ENCODE results near the gene SPRR4. TPM values are rescaled to one million over a fixed set of nuclear protein-coding genes. Genes with fewer than 3 reads are reported as not detected.
"Not testable (repeated sequence)": the region's sequence is repeated elsewhere in the genome, so short reads cannot be mapped to it uniquely, and the experiment has no call there.

SPRR4 gene
- total RNA-seq, 4 donors from 2014 or later = not detected

DNA sequence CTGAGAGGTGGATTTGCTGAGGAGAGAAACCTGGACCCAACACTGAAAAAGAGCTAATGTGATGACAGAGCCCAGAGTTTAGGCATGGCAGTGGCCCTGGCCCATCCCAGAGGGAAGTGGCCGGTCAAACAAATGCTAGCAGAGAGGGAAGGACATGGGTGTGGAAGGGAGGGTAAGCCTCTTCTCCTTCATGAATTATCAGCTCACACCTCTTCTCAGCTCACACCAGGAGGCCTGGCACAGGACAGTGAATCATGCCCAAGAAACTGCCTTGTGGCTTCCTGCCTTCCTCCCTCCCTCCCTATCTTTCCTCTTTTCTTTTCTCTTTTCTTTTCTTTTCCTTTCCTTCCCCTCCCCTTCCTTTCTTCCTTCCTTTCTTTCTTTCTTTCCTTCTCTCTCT is 29.8 kb downstream of the SPRR4 start:
- no peak overlapping the region for H3K4me3 ChIP-seq
- H3K27me3 ChIP-seq = no peaks in the 10 kb centered on the region

DNA sequence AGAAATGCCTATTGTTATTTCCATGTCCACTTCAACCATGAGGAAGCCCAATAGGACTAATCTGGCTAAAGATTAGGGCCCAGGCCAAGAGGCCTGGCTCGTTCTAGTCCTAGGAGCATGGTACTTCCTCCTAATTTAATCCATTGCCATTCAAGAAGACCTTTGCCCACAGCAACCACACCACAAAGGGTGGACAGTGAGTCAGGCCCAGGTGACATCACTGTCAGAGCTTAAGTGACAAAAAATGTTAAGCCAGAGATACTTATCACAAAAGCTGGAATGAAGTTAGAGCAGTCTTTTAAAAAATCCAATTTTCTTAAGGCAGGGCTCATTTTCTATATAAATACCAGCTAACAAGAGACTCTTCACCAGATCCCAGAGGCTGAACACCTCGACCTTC is 30.9 kb downstream of the SPRR4 start, which contains the start of gene SPRR3:
SPRR3 (plus strand) TSS at position 368 of the 400 bp plus-strand sequence. CDS start 1,272 bp downstream, outside the sequence.
- Histone ChIP-seq H3K27me3 (no peaks in the 10 kb centered on the region), H3K4me3 (no peak within 1 kb of the TSS), H3K4me1 (no peaks in the 10 kb centered on the region), H3K36me3 (no peaks in the 10 kb centered on the region), H3K9me3 (no peaks in the 10 kb centered on the region), H3K27ac (no peak within 1 kb of the TSS)
- no peak for DNase-seq
- TF ChIP-seq, protein P1, sequence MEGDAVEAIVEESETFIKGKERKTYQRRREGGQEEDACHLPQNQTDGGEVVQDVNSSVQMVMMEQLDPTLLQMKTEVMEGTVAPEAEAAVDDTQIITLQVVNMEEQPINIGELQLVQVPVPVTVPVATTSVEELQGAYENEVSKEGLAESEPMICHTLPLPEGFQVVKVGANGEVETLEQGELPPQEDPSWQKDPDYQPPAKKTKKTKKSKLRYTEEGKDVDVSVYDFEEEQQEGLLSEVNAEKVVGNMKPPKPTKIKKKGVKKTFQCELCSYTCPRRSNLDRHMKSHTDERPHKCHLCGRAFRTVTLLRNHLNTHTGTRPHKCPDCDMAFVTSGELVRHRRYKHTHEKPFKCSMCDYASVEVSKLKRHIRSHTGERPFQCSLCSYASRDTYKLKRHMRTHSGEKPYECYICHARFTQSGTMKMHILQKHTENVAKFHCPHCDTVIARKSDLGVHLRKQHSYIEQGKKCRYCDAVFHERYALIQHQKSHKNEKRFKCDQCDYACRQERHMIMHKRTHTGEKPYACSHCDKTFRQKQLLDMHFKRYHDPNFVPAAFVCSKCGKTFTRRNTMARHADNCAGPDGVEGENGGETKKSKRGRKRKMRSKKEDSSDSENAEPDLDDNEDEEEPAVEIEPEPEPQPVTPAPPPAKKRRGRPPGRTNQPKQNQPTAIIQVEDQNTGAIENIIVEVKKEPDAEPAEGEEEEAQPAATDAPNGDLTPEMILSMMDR (IDR thresholded peaks at IDR 0.05) = no peak
- TF ChIP-seq POLR2A (IDR thresholded peaks at IDR 0.05) = no peak
- intact Hi-C loops (cut with DNase I; ENCODE audit: low total_unique reads) = no loop called here

More for the DNA sequence above, 29.8 kb downstream of the SPRR4 start:
- TF ChIP-seq, protein P1 (IDR thresholded peaks at IDR 0.05) = no peak
- no peak for TF ChIP-seq POLR2A (IDR thresholded peaks at IDR 0.05)
- intact Hi-C loops (cut with DNase I; ENCODE audit: low total_unique reads) = no loop called here
- Histone ChIP-seq H3K9me3 (no peaks in the 10 kb centered on the region), H3K4me1 (no peaks in the 10 kb centered on the region), H3K27ac (no peak overlapping the region), H3K36me3 (no peaks in the 10 kb centered on the region)
- no peak for DNase-seq

DNA sequence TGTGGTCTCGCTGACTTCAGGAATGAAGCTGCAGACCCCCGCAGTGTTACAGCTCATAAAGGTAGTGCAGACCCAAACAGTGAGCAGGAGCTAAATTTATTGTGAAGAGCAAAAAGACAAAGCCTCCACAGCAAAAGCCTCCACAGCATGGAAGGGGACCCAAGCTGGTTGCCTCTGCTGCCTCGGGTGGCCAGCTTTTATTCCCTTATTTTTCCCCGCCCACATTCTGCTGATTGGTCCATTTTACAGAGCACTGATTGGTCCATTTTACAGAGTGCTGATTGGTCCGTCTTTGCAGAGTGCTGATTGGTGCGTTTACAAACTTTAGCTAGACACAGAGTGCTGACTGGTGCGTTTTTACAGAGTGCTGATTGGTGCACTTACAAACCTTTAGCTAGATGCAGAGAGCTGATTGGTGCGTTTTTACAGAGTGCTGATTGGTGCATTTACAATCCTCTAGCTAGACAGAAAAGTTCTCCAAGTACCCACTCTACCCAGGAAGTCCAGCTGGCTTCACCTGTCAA is 40.8 kb downstream of the SPRR4 start:
- H3K36me3 ChIP-seq; intact Hi-C loops (cut with DNase I; ENCODE audit: low total_unique reads); H3K27me3 ChIP-seq; H3K27ac ChIP-seq; H3K9me3 ChIP-seq; H3K4me3 ChIP-seq; H3K4me1 ChIP-seq; DNase-seq: not testable (repeated sequence)

DNA sequence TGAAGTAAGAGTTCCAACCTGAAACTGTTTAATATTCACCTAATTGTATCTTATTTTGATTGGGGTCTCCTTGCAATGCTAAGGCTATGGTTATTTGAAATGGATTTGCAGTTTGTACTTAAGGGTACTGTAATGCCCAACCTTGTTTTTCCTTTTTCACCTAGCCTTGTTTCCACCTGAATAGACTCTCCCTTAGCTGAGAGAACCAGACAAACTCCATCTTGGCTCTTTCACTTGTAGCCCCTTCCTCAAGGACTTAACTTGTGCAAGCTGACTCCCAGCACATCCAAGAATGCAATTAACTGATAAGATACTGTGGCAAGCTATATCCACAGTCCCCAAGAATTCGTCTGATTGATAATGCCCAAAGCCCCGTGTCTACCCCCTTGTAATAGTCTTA is 51.4 kb downstream of the SPRR4 start:
- H3K4me1 ChIP-seq; H3K27ac ChIP-seq; DNase-seq; H3K4me3 ChIP-seq; H3K9me3 ChIP-seq; intact Hi-C loops (cut with DNase I; ENCODE audit: low total_unique reads); H3K36me3 ChIP-seq; H3K27me3 ChIP-seq: not testable (repeated sequence)

Small RNA genes lying within 50 kb of the gene (small RNA-seq; reads per million reads assigned to genes)
- gene RF00322 (not detected), gene SPRR1A (not detected)

Other genes with a start within 250 kb of the SPRR4 start
- gene KPRP, start 212.6 kb upstream of the SPRR4 start, total RNA-seq = not detected
- gene LCE1F, start 195.5 kb upstream of the SPRR4 start, total RNA-seq = not detected
- gene LCE1E, start 184.4 kb upstream of the SPRR4 start, total RNA-seq = not detected
- gene LCE1D, start 173.9 kb upstream of the SPRR4 start, total RNA-seq = not detected
- gene LCE1C, start 164.0 kb upstream of the SPRR4 start, total RNA-seq = not detected
- gene LCE1B, start 158.7 kb upstream of the SPRR4 start, total RNA-seq = not detected
- gene LCE1A, start 143.2 kb upstream of the SPRR4 start, total RNA-seq = not detected
- gene LCE6A, start 127.8 kb upstream of the SPRR4 start, total RNA-seq = not detected
- gene LCE7A, start 110.7 kb upstream of the SPRR4 start, total RNA-seq = not detected
- gene SMCP, start 92.3 kb upstream of the SPRR4 start, total RNA-seq = not detected
- gene IVL, start 62.1 kb upstream of the SPRR4 start, total RNA-seq = not detected
- not detected for gene SPRR5, start 23.4 kb upstream of the SPRR4 start, total RNA-seq
- not detected for gene SPRR1A, start 13.4 kb downstream of the SPRR4 start, total RNA-seq
- under 1 TPM in 2 of 4 donors, not detected in 2; 0.69 to 0.70 TPM for gene SPRR3, start 31.1 kb downstream of the SPRR4 start, total RNA-seq
- gene SPRR1B, start 60.6 kb downstream of the SPRR4 start, total RNA-seq = not detected
- gene SPRR2D, start 70.5 kb downstream of the SPRR4 start, total RNA-seq = not detected
- under 1 TPM in 1 of 4 donors, not detected in 3; 0.67 TPM for gene SPRR2A, start 86.9 kb downstream of the SPRR4 start, total RNA-seq
- gene SPRR2B, start 101.0 kb downstream of the SPRR4 start, total RNA-seq = not detected
- not detected for gene SPRR2E, start 123.9 kb downstream of the SPRR4 start, total RNA-seq
- 1 to 10 TPM in 1 of 4 donors, not detected in 3; 2.8 TPM for gene SPRR2F, start 142.9 kb downstream of the SPRR4 start, total RNA-seq
- not detected for gene SPRR2G, start 180.2 kb downstream of the SPRR4 start, total RNA-seq
- gene LELP1, start 232.8 kb downstream of the SPRR4 start, total RNA-seq = not detected
- gene PRR9, start 246.9 kb downstream of the SPRR4 start, total RNA-seq = not detected

All from uterus (tissue), 4 donors.